Uterus (tissue), 2 donors: Measurements from ENCODE around the gene ALAS1.

Experiments used
- POLR2A ChIP-seq, 2 donors: fragments of 450-650 bp; IDR thresholded peaks; one replicate each; pipeline ENCODE4 v1.6.1; 2016; ENCODE audit warnings: antibody characterized with exemption in 2 of 2, mild to moderate bottlenecking in 1 of 2, moderate library complexity in 1 of 2
- TF ChIP-seq, protein P1 (sequence below), 4 experiments: fragments of 200-600 bp in 2 of 4; fragments of 450-650 bp in 2 of 4; sonication (generic) in 2 of 4; IDR thresholded peaks; one replicate each; pipeline ENCODE4 v1.5.1; 2016 to 2019; ENCODE audit warnings: antibody characterized with exemption in 4 of 4, mild to moderate bottlenecking in 2 of 4, moderate library complexity in 1 of 4

DNA sequence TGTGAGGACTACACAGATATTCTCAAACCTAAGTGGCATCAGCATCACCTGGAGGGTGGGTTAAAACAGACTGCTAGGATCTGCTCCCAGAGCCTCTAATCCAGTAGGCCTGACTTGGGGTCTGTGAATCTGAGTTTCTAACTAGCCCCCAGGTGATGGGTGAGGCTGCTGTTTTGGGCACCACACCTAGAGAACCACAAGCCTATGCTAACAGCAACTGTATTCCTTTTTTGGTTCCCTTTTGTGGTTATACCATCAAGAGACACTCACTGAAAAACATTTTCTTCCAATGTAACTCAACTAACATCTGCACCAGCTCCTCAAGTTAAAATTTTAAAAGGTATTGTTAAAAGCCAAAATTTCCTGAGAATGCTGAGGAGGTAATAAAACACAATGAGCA, 64.5 kb downstream of the ALAS1 start:
- TF ChIP-seq, protein P1, sequence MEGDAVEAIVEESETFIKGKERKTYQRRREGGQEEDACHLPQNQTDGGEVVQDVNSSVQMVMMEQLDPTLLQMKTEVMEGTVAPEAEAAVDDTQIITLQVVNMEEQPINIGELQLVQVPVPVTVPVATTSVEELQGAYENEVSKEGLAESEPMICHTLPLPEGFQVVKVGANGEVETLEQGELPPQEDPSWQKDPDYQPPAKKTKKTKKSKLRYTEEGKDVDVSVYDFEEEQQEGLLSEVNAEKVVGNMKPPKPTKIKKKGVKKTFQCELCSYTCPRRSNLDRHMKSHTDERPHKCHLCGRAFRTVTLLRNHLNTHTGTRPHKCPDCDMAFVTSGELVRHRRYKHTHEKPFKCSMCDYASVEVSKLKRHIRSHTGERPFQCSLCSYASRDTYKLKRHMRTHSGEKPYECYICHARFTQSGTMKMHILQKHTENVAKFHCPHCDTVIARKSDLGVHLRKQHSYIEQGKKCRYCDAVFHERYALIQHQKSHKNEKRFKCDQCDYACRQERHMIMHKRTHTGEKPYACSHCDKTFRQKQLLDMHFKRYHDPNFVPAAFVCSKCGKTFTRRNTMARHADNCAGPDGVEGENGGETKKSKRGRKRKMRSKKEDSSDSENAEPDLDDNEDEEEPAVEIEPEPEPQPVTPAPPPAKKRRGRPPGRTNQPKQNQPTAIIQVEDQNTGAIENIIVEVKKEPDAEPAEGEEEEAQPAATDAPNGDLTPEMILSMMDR (IDR thresholded peaks at IDR 0.05) = no peak
- TF ChIP-seq POLR2A (IDR thresholded peaks at IDR 0.05) = no peak
